ENCODE measurements around the gene RNF215.

RNF215 gene

GRCh38 chr22:30386960-30387827, at the start of gene RNF215:
Gene RNF215, minus strand, starts transcription at chr22:30387411. Its CDS starts 98 bp downstream, at chr22:30387313.
- DNase-seq = peak; percentile 77

GRCh38 chr22:30436196-30436595, 49.0 kb upstream of the RNF215 start:
- DNase-seq = no peak

GRCh38 chr22:30435674-30436126, 48.5 kb upstream of the RNF215 start:
- DNase-seq = no peak

- DNase-seq = no peak
Observed at GRCh38 chr22:30434843-30435242, 47.6 kb upstream of the RNF215 start.

- DNase-seq = no peak
Observed at GRCh38 chr22:30433773-30434172, 46.6 kb upstream of the RNF215 start.

GRCh38 chr22:30433227-30433626, 46.0 kb upstream of the RNF215 start:
- DNase-seq = no peak

GRCh38 chr22:30432520-30432919, 45.3 kb upstream of the RNF215 start:
- no peak for DNase-seq

- no peak for DNase-seq
Observed at GRCh38 chr22:30432096-30432495, 44.9 kb upstream of the RNF215 start.

- DNase-seq = no peak
Observed at GRCh38 chr22:30430933-30431332, 43.7 kb upstream of the RNF215 start.

GRCh38 chr22:30429887-30430286, 42.7 kb upstream of the RNF215 start:
- DNase-seq = no peak

- no peak for DNase-seq
Observed at GRCh38 chr22:30427871-30428270, 40.7 kb upstream of the RNF215 start.

GRCh38 chr22:30426388-30427353, 39.5 kb upstream of the RNF215 start:
- peak; percentile 31 for DNase-seq

- no peak for DNase-seq
Observed at GRCh38 chr22:30425616-30426387, 38.6 kb upstream of the RNF215 start, which contains the start of gene MTFP1. Gene MTFP1, plus strand, starts transcription at chr22:30425768. Its CDS starts 112 bp downstream, at chr22:30425880.

- no peak for DNase-seq
Observed at GRCh38 chr22:30425327-30425615, 38.1 kb upstream of the RNF215 start.

- DNase-seq = no peak
Observed at GRCh38 chr22:30424534-30425326, 37.5 kb upstream of the RNF215 start.

- peak; percentile 94 for DNase-seq
Observed at GRCh38 chr22:30423959-30424533, 36.8 kb upstream of the RNF215 start.

GRCh38 chr22:30423301-30423958, 36.2 kb upstream of the RNF215 start:
- peak; percentile 65 for DNase-seq

- peak; percentile 65 for DNase-seq
Observed at GRCh38 chr22:30422481-30423300, 35.5 kb upstream of the RNF215 start.

- no peak for DNase-seq
Observed at GRCh38 chr22:30421695-30422480, 34.7 kb upstream of the RNF215 start.

All from T1000 (cell line).